GM12874 (cell line): Measurements from ENCODE around the gene MAGI2.
A peak's percentile ranks its signal among the peaks of the same experiment; 100 is the strongest.

Experiments
- TF ChIP-seq, protein P1 (sequence below): IDR thresholded peaks from 2 replicates; pipeline ENCODE4 v1.5.1; 2011; ENCODE audit warnings: low read depth, mild to moderate bottlenecking, control low read depth, low read length, moderate library complexity; ENCODE audit not compliant: insufficient read depth

Gene MAGI2

GRCh38 chr7:78609281-78609680 is 844.2 kb downstream of the MAGI2 start:
- TF ChIP-seq, protein P1, sequence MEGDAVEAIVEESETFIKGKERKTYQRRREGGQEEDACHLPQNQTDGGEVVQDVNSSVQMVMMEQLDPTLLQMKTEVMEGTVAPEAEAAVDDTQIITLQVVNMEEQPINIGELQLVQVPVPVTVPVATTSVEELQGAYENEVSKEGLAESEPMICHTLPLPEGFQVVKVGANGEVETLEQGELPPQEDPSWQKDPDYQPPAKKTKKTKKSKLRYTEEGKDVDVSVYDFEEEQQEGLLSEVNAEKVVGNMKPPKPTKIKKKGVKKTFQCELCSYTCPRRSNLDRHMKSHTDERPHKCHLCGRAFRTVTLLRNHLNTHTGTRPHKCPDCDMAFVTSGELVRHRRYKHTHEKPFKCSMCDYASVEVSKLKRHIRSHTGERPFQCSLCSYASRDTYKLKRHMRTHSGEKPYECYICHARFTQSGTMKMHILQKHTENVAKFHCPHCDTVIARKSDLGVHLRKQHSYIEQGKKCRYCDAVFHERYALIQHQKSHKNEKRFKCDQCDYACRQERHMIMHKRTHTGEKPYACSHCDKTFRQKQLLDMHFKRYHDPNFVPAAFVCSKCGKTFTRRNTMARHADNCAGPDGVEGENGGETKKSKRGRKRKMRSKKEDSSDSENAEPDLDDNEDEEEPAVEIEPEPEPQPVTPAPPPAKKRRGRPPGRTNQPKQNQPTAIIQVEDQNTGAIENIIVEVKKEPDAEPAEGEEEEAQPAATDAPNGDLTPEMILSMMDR, result no peak

GRCh38 chr7:78607099-78607498 is 846.4 kb downstream of the MAGI2 start:
- TF ChIP-seq, protein P1, result peak; percentile 34; the same call in 1 of the 2 replicates

- TF ChIP-seq, protein P1, result no peak
These were observed 848.3 kb downstream of the MAGI2 start for GRCh38 chr7:78605119-78605518.

DNA sequence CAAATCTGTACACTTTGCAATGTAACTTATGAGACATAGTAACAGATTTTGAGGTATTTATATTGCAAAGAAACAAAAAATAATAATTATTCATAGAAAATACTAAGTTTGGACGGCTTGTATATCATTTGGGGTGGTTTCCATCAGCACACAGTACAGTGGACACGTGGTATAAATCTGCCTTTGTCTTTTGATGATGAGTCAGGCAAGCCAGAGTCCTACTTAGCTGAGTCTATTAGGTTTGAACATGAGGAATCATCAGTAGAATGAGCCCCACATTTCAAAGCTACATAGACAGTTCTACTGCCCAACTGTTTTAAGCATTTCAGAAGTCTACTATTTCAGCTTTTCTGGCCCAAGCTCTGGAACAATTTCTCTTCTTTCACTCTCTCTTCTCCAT is 851.7 kb downstream of the MAGI2 start:
- TF ChIP-seq, protein P1, result no peak

DNA sequence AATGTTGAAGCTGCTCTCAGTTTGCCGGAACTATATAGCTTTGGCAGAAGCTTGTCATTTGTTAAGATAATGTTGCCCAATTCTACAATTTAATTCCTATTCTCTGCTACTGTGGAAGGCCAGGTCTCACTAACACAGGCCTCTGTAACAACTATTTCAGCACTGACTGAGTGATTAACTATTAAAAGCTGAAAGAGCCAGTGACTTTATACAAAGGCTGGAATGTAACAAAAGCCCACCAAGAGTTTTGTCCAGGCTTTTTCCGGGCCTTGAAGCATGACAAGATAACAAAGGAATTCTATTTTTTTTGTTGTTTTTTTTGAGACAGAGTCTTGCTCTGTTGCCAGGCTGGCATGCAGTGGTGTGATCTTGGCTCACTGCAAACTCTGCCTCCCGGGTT is 859.3 kb downstream of the MAGI2 start:
- TF ChIP-seq, protein P1, result no peak

- TF ChIP-seq, protein P1, result no peak
These were observed 865.1 kb downstream of the MAGI2 start for GRCh38 chr7:78588393-78588792.

DNA sequence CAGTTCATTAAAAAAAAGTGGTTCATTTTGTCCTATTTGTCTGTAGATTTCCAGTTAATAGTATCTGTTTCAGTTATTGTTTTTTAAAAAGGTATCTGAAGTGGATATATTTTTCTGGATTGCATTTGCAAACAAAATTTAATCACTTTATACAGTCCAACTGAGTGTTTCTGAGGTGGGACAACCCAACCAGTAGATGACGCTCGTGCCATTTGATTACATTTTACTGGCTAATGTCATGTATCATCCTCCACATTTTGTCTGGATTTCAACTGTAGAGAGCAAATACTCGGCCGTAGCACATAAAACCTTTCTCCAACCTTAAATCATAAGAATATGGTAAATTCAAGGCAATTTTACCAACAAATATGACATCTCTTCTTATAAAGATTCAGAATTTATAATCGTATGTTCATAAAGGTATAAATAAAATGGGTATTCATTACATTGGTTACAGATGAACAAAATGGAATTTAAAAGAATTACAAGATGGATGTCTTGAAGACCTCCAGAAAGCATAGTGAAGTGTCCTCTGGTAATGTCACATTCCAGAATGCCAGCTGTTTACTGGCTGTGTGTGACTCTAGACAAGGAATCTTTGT is 865.9 kb downstream of the MAGI2 start:
- TF ChIP-seq, protein P1, result peak; percentile 26; the same call in 1 of the 2 replicates
